ENCODE measurements around the gene PGAP3.
"Not testable (repeated sequence)": the region's sequence is repeated elsewhere in the genome, so short reads cannot be mapped to it uniquely, and the experiment has no call there.

Gene PGAP3

GRCh38 chr17:39715375-39716072 lies 27.7 kb upstream of the PGAP3 start:
- in situ Hi-C loops (cut with MboI; ENCODE audit: low sequenced_read_pairs, unreplicated experiment), result no loop called here
- no peak for DNase-seq (ENCODE audit: low spot score)
- no peak for TF ChIP-seq CTCF (IDR thresholded peaks at IDR 0.05; ENCODE audit: borderline replicate concordance, control extremely low read depth, extremely low read depth, insufficient read depth, missing control alignments)

- DNase-seq (ENCODE audit: low spot score), result no peak
- TF ChIP-seq CTCF (IDR thresholded peaks at IDR 0.05; ENCODE audit: borderline replicate concordance, control extremely low read depth, extremely low read depth, insufficient read depth, missing control alignments), result no peak
- in situ Hi-C loops (cut with MboI; ENCODE audit: low sequenced_read_pairs, unreplicated experiment), result no loop called here
Measured at GRCh38 chr17:39714234-39714633, 26.4 kb upstream of the PGAP3 start.

- in situ Hi-C loops (cut with MboI; ENCODE audit: low sequenced_read_pairs, unreplicated experiment), result no loop called here
- no peak for DNase-seq (ENCODE audit: low spot score)
- TF ChIP-seq CTCF (IDR thresholded peaks at IDR 0.05; ENCODE audit: borderline replicate concordance, control extremely low read depth, extremely low read depth, insufficient read depth, missing control alignments), result no peak
Measured at GRCh38 chr17:39711851-39712250, 24.0 kb upstream of the PGAP3 start.

GRCh38 chr17:39711071-39711470 lies 23.2 kb upstream of the PGAP3 start:
- DNase-seq (ENCODE audit: low spot score); in situ Hi-C loops (cut with MboI; ENCODE audit: low sequenced_read_pairs, unreplicated experiment): not testable (repeated sequence)

- in situ Hi-C loops (cut with MboI; ENCODE audit: low sequenced_read_pairs, unreplicated experiment), result no loop called here
- no peak for DNase-seq (ENCODE audit: low spot score)
- TF ChIP-seq CTCF (IDR thresholded peaks at IDR 0.05; ENCODE audit: borderline replicate concordance, control extremely low read depth, extremely low read depth, insufficient read depth, missing control alignments), result no peak
Measured at GRCh38 chr17:39709998-39710964, 22.4 kb upstream of the PGAP3 start.

- in situ Hi-C loops (cut with MboI; ENCODE audit: low sequenced_read_pairs, unreplicated experiment), result no loop called here
- TF ChIP-seq CTCF (IDR thresholded peaks at IDR 0.05; ENCODE audit: borderline replicate concordance, control extremely low read depth, extremely low read depth, insufficient read depth, missing control alignments), result no peak
- DNase-seq (ENCODE audit: low spot score), result no peak
Measured at GRCh38 chr17:39709319-39709997, 21.6 kb upstream of the PGAP3 start.
